ENCODE data around the gene GTF2B.

DNA sequence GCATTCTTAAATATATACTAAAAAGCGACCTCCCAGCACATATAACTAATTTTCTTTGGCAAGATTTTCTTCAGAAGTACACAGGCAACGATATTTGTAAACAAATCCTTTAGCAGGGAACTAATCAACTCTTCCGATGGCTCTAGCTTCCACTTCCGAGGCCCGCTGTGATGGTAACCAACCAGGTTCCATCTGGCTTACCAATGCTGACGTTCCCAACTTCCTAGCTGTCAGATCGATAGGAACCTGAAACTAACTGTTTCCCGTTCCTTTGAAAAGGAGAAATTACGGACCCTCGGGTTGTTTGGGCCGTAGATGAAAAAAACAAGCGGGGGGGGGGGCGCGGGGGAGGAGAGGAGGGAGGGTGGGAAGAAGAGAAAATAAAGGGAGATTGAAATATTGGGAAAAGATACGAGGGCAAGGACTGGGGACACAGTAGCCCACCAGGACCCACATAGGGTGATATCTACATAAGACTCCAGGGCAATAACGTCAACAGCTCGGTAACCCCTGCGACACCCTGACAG lies 513 bp downstream of the GTF2B start:
- no peak for TF ChIP-seq MAX (IDR thresholded peaks at IDR 0.05)
- TF ChIP-seq, protein P1, sequence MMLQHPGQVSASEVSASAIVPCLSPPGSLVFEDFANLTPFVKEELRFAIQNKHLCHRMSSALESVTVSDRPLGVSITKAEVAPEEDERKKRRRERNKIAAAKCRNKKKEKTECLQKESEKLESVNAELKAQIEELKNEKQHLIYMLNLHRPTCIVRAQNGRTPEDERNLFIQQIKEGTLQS (IDR thresholded peaks at IDR 0.05), result no peak
- no peak for TF ChIP-seq POLR2AphosphoS5 (IDR thresholded peaks at IDR 0.05; ENCODE audit: low read depth, low read length)
- TF ChIP-seq, protein P2, sequence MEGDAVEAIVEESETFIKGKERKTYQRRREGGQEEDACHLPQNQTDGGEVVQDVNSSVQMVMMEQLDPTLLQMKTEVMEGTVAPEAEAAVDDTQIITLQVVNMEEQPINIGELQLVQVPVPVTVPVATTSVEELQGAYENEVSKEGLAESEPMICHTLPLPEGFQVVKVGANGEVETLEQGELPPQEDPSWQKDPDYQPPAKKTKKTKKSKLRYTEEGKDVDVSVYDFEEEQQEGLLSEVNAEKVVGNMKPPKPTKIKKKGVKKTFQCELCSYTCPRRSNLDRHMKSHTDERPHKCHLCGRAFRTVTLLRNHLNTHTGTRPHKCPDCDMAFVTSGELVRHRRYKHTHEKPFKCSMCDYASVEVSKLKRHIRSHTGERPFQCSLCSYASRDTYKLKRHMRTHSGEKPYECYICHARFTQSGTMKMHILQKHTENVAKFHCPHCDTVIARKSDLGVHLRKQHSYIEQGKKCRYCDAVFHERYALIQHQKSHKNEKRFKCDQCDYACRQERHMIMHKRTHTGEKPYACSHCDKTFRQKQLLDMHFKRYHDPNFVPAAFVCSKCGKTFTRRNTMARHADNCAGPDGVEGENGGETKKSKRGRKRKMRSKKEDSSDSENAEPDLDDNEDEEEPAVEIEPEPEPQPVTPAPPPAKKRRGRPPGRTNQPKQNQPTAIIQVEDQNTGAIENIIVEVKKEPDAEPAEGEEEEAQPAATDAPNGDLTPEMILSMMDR (IDR thresholded peaks at IDR 0.05 in 2 of 3, conservative IDR thresholded peaks at IDR 0.05 in 1 of 3; ENCODE audit: borderline replicate concordance in 1 of 3, insufficient read depth in 1 of 3, low read depth in 2 of 3, low read length in 2 of 3), result no peak
- TF ChIP-seq EZH2 (IDR thresholded peaks at IDR 0.05), result no peak
- no peak for TF ChIP-seq TCF7L2 (IDR thresholded peaks at IDR 0.05; ENCODE audit: borderline replicate concordance, extremely low read depth, insufficient read depth, insufficient read length)
- no peak for TF ChIP-seq ELF1 (IDR thresholded peaks at IDR 0.05; ENCODE audit: borderline replicate concordance, low read depth)
- no peak for TF ChIP-seq RAD21 (IDR thresholded peaks at IDR 0.05; ENCODE audit: low read depth)
- TF ChIP-seq EGR1 (IDR thresholded peaks at IDR 0.05; ENCODE audit: low read depth), result no peak
- no peak for TF ChIP-seq ZNF274 (IDR thresholded peaks at IDR 0.05; ENCODE audit: low read depth, low read length)
- TF ChIP-seq SP1 (IDR thresholded peaks at IDR 0.05; ENCODE audit: low read depth), result no peak
- no peak for TF ChIP-seq POLR2A (IDR thresholded peaks at IDR 0.05; ENCODE audit: borderline replicate concordance, extremely low read depth, insufficient read depth, insufficient read length)
- TF ChIP-seq SRF (IDR thresholded peaks at IDR 0.05; ENCODE audit: low read depth), result no peak
- no peak for TF ChIP-seq EZH2phosphoT487 (IDR thresholded peaks at IDR 0.05; ENCODE audit: borderline replicate concordance)
